HUDEP-2 (cell line): Measurements from ENCODE around the gene CST7.

Source experiments
- DNase-seq, 76 experiments: peaks; one replicate each; lab custom pipeline; 2025; ENCODE audit not compliant: unreplicated experiment in 76 of 76; lab: John Stamatoyannopoulos, UW

The CST7 gene

GRCh38 chr20:24950128-24950835 is 1.2 kb downstream of the CST7 start:
- no peak for DNase-seq

GRCh38 chr20:24950836-24951525 is 1.9 kb downstream of the CST7 start:
- DNase-seq = no peak

GRCh38 chr20:24951536-24952083 is 2.5 kb downstream of the CST7 start:
- no peak for DNase-seq

- no peak for DNase-seq
Measured at GRCh38 chr20:24952376-24953208, 3.5 kb downstream of the CST7 start.

GRCh38 chr20:24953209-24953575 is 4.1 kb downstream of the CST7 start:
- DNase-seq = no peak

- DNase-seq = no peak
Measured at GRCh38 chr20:24953621-24954133, 4.6 kb downstream of the CST7 start.

- no peak for DNase-seq
Measured at GRCh38 chr20:24954151-24954550, 5.1 kb downstream of the CST7 start.

- DNase-seq = no peak
Measured at GRCh38 chr20:24954566-24954965, 5.5 kb downstream of the CST7 start.

GRCh38 chr20:24955045-24955444 is 6.0 kb downstream of the CST7 start:
- DNase-seq = no peak

GRCh38 chr20:24956001-24956841 is 7.2 kb downstream of the CST7 start:
- no peak for DNase-seq

- no peak for DNase-seq
Measured at GRCh38 chr20:24957326-24958016, 8.4 kb downstream of the CST7 start.

- DNase-seq = no peak
Measured at GRCh38 chr20:24958506-24959385, 9.7 kb downstream of the CST7 start.

- DNase-seq = no peak
Measured at GRCh38 chr20:24959591-24960301, 10.7 kb downstream of the CST7 start.

GRCh38 chr20:24960302-24960801 is 11.3 kb downstream of the CST7 start:
- no peak for DNase-seq

- DNase-seq = no peak
Measured at GRCh38 chr20:24960861-24961260, 11.8 kb downstream of the CST7 start.

- DNase-seq = no peak
Measured at GRCh38 chr20:24961384-24962181, 12.5 kb downstream of the CST7 start.

- DNase-seq = no peak
Measured at GRCh38 chr20:24962182-24962492, 13.1 kb downstream of the CST7 start.
